Panc1 (cell line): ENCODE results near the gene CUX1. TPM values are rescaled to one million over a fixed set of nuclear protein-coding genes. Genes with fewer than 3 reads are reported as not detected.

Experiments used
- ATAC-seq: fragments of 200-7000 bp; cut with Tn5 transposase; 2 replicates; pipeline ENCODE4 v1.9.1; 2020; ENCODE audit warnings: mild to moderate bottlenecking, moderate library complexity
- BruUV-seq: library from RNA; stranded (reverse); fragments of 400-500 nt; replicated peaks from 2 replicates; lab custom pipeline; 2021; lab: Mats Ljungman, UMichigan
- CTCF ChIA-PET: fragments of 300-600 bp; sonication (Branson Sonifier 250); formaldehyde crosslinking; loops from one replicate; lab custom pipeline; 2022; ENCODE audit warnings: antibody characterized with exemption; lab: Charles Lee
- POLR2A ChIA-PET: fragments of 300-600 bp; sonication (Branson Sonifier 250); formaldehyde crosslinking; loops from one replicate; lab custom pipeline; 2022; ENCODE audit warnings: antibody characterized with exemption; lab: Charles Lee
- DNase-seq: peaks from one replicate; pipeline ENCODE4 v3.0.0-alpha.2; 2010; ENCODE audit warnings: low read depth, low spot score
- H3K27ac ChIP-seq: 2 replicates; pipeline ENCODE4 v1.5.1; 2011; ENCODE audit warnings: mild to moderate bottlenecking, low read length, inconsistent platforms
- H3K27me3 ChIP-seq: fragments of 200-500 bp; sonication (Bioruptor generic); 2 replicates; pipeline ENCODE4 v1.6.0; 2014; ENCODE audit warnings: low read length, inconsistent platforms; ENCODE audit not compliant: control insufficient read depth, insufficient read depth
- H3K36me3 ChIP-seq: fragments of 200-500 bp; sonication (Bioruptor generic); 2 replicates; pipeline ENCODE4 v1.5.1; 2014; ENCODE audit warnings: inconsistent platforms, mild to moderate bottlenecking, low read length, moderate library complexity; ENCODE audit not compliant: control insufficient read depth, insufficient read depth
- H3K4me1 ChIP-seq: 2 replicates; pipeline ENCODE4 v1.5.1; 2011; ENCODE audit warnings: inconsistent platforms, mild to moderate bottlenecking, low read length, moderate library complexity; ENCODE audit not compliant: control insufficient read depth, insufficient read depth
- H3K4me3 ChIP-seq, 2 experiments: 2 replicates each; pipeline ENCODE4 v1.5.1; 2011 to 2012; ENCODE audit warnings: low read depth in 2 of 2, low read length in 2 of 2, mild to moderate bottlenecking in 2 of 2, inconsistent platforms in 1 of 2, moderate library complexity in 1 of 2
- H3K9me3 ChIP-seq: fragments of 200-500 bp; sonication (Bioruptor generic); 2 replicates; pipeline ENCODE4 v1.5.1; 2014; ENCODE audit warnings: low read depth, mild to moderate bottlenecking, inconsistent platforms, low read length, moderate library complexity; ENCODE audit not compliant: control insufficient read depth, insufficient read depth
- POLR2AphosphoS5 ChIP-seq: IDR thresholded peaks from 2 replicates; pipeline ENCODE4 v1.6.1; 2012; ENCODE audit warnings: mild to moderate bottlenecking, low read depth, low read length, moderate library complexity
- SIN3A ChIP-seq: IDR thresholded peaks from 2 replicates; pipeline ENCODE4 v1.6.1; 2012; ENCODE audit warnings: low read depth, mild to moderate bottlenecking, low read length, moderate library complexity, borderline replicate concordance; ENCODE audit not compliant: insufficient read depth
- TCF7L2 ChIP-seq: IDR thresholded peaks from 2 replicates; pipeline ENCODE4 v1.6.1; 2011; ENCODE audit warnings: mild to moderate bottlenecking, low read depth, low read length, inconsistent platforms
- in situ Hi-C: cut with HindIII; loops from 2 replicates; pipeline ENCODE4 v1.10.0; 2016; ENCODE audit warnings: low sequenced_read_pairs, low pct_unique_long_range_greater_than_20kb
- intact Hi-C: fragments of 100-400 bp; cut with micrococcal nuclease; formaldehyde crosslinking; loops from one replicate; pipeline ENCODE4 v1.10.0; 2022; ENCODE audit not compliant: unreplicated experiment
- total RNA-seq: library from RNA; stranded (reverse); gene quantifications from one replicate; pipeline ENCODE4 v1.2.1, GENCODE V29; 2021; ENCODE audit not compliant: unreplicated experiment
- TF ChIP-seq, protein P1 (sequence below): fragments of 450-650 bp; IDR thresholded peaks from 2 replicates; pipeline ENCODE4 v1.5.1; 2017; ENCODE audit warnings: mild to moderate bottlenecking
- TF ChIP-seq, protein P2 (sequence below), 2 experiments: IDR thresholded peaks; 2 replicates each; pipeline ENCODE4 v1.6.1; 2011 to 2012; ENCODE audit warnings: low read depth in 2 of 2, control low read depth in 1 of 2, low read length in 1 of 2, mild to moderate bottlenecking in 1 of 2, moderate library complexity in 1 of 2; ENCODE audit not compliant: insufficient read depth in 1 of 2

Gene CUX1
- total RNA-seq, 1 experiment from 2014 or later: 50.9 TPM

DNA sequence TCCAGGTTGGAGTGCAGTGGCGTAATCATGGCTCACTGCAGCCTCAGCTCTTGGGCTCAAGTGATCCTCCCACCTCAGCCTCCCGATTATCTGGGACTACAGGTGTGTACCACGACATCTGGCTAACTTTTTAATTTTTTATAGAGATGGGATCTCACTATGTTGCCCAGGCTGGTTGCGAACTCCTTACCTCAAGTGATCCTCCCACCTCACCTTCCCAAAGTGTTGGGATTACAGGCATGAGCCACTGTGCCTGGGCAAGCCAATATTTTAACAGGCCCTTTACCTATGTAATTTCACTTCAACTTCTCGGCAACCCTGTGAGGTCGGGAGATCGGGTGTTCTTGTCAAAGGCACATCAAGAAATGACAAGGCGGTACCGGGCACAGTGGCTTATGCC, 146.3 kb downstream of the CUX1 start:
- H3K9me3 ChIP-seq: no peaks in the 10 kb centered on the region
- no peaks in the 10 kb centered on the region for H3K27me3 ChIP-seq
- DNase-seq (no peak), ATAC-seq (no peak)
- H3K36me3 ChIP-seq: no peaks in the 10 kb centered on the region
- H3K4me3 ChIP-seq: no peak overlapping the region
- ChIA-PET POLR2A (no interaction called here), CTCF (no interaction called here)
- no peaks in the 10 kb centered on the region for H3K4me1 ChIP-seq
- TF ChIP-seq SIN3A: no peak
- TF ChIP-seq TCF7L2: no peak
- TF ChIP-seq, protein P1, sequence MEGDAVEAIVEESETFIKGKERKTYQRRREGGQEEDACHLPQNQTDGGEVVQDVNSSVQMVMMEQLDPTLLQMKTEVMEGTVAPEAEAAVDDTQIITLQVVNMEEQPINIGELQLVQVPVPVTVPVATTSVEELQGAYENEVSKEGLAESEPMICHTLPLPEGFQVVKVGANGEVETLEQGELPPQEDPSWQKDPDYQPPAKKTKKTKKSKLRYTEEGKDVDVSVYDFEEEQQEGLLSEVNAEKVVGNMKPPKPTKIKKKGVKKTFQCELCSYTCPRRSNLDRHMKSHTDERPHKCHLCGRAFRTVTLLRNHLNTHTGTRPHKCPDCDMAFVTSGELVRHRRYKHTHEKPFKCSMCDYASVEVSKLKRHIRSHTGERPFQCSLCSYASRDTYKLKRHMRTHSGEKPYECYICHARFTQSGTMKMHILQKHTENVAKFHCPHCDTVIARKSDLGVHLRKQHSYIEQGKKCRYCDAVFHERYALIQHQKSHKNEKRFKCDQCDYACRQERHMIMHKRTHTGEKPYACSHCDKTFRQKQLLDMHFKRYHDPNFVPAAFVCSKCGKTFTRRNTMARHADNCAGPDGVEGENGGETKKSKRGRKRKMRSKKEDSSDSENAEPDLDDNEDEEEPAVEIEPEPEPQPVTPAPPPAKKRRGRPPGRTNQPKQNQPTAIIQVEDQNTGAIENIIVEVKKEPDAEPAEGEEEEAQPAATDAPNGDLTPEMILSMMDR: no peak
- no peak overlapping the region for H3K27ac ChIP-seq
- in situ Hi-C loops (no loop called here), intact Hi-C loops (no loop called here)
- BruUV-seq: no TSS peak

DNA sequence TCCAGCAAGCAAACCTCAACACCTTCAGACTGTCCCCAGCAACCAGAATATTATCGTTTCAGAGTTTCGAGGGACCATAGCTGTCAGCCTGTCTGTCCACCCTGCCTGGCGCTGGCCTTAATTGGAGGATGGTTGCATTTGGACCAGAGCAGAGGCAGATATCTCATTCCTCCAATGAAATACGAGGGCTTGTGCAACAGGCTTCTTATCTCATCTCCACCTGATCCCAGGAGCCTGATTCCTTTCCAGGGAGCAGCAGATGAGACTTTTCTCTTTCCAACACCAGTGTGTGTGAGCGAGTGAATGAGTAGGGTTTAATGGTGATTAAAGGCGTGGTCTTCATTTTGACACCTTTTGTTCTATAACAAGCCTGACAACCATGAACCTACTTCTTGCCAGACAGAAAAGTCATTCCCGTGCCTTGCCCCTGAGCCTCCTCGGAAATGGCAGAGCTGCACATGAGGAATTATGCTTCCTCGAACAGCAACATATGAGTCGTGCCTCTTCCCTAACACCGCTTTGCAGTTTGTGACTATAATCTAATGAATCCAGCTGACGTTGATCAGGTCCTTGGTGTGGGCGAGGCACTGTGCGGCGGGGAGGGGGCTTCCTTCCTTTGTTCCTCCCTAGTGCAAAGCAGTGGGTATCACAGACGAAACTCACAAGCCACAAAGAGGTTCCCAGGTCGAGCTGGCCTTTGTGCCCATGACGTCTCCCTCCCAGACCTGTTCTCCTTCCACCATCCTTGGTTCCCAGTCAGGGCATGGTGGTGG, 147.4 kb downstream of the CUX1 start:
- BruUV-seq: no TSS peak

More for the DNA sequence above, 147.4 kb downstream of the CUX1 start:
- CTCF ChIA-PET: no interaction called here
- TF ChIP-seq, protein P1: no peak
- no peak for TF ChIP-seq POLR2AphosphoS5
- TF ChIP-seq, protein P2, sequence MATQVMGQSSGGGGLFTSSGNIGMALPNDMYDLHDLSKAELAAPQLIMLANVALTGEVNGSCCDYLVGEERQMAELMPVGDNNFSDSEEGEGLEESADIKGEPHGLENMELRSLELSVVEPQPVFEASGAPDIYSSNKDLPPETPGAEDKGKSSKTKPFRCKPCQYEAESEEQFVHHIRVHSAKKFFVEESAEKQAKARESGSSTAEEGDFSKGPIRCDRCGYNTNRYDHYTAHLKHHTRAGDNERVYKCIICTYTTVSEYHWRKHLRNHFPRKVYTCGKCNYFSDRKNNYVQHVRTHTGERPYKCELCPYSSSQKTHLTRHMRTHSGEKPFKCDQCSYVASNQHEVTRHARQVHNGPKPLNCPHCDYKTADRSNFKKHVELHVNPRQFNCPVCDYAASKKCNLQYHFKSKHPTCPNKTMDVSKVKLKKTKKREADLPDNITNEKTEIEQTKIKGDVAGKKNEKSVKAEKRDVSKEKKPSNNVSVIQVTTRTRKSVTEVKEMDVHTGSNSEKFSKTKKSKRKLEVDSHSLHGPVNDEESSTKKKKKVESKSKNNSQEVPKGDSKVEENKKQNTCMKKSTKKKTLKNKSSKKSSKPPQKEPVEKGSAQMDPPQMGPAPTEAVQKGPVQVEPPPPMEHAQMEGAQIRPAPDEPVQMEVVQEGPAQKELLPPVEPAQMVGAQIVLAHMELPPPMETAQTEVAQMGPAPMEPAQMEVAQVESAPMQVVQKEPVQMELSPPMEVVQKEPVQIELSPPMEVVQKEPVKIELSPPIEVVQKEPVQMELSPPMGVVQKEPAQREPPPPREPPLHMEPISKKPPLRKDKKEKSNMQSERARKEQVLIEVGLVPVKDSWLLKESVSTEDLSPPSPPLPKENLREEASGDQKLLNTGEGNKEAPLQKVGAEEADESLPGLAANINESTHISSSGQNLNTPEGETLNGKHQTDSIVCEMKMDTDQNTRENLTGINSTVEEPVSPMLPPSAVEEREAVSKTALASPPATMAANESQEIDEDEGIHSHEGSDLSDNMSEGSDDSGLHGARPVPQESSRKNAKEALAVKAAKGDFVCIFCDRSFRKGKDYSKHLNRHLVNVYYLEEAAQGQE (IDR thresholded peaks at IDR 0.05; ENCODE audit: insufficient read depth in 1 of 2, low read depth in 2 of 2, low read length in 1 of 2): no peak
- TF ChIP-seq TCF7L2: no peak
- no peak for TF ChIP-seq SIN3A
- Histone ChIP-seq H3K4me1 (no peaks in the 10 kb centered on the region), H3K4me3 (no peak overlapping the region), H3K9me3 (no peaks in the 10 kb centered on the region), H3K36me3 (no peaks in the 10 kb centered on the region), H3K27ac (no peak overlapping the region), H3K27me3 (no peaks in the 10 kb centered on the region)
- intact Hi-C loops: no loop called here
- in situ Hi-C loops: no loop called here
- no peak for DNase-seq
- POLR2A ChIA-PET: no interaction called here
- ATAC-seq: no peak
